Muscle layer of colon (tissue), 2 donors: ENCODE results near the gene STAMBP.

Experiments
- H3K27ac ChIP-seq: one replicate; pipeline ENCODE4 v1.7.0; 2013; ENCODE audit warnings: low read depth, mild to moderate bottlenecking, low read length, moderate library complexity
- H3K27me3 ChIP-seq, 2 donors: one replicate each; pipeline ENCODE4 v1.7.0; 2013; ENCODE audit warnings: low read length in 2 of 2, mild to moderate bottlenecking in 2 of 2; ENCODE audit not compliant: insufficient read depth in 2 of 2, control insufficient read depth in 1 of 2
- H3K36me3 ChIP-seq: one replicate; pipeline ENCODE4 v1.7.0; 2013; ENCODE audit warnings: mild to moderate bottlenecking, low read length; ENCODE audit not compliant: insufficient read depth
- H3K4me1 ChIP-seq: one replicate; pipeline ENCODE4 v1.7.0; 2013; ENCODE audit warnings: mild to moderate bottlenecking, low read length; ENCODE audit not compliant: insufficient read depth
- H3K4me3 ChIP-seq, 2 donors: one replicate each; pipeline ENCODE4 v1.7.0; 2013; ENCODE audit warnings: low read length in 2 of 2, low read depth in 1 of 2, mild to moderate bottlenecking in 1 of 2, moderate library complexity in 1 of 2
- H3K9ac ChIP-seq: one replicate; pipeline ENCODE4 v1.7.0; 2013; ENCODE audit warnings: low read length
- H3K9me3 ChIP-seq: one replicate; pipeline ENCODE4 v1.7.0; 2013; ENCODE audit warnings: mild to moderate bottlenecking, low read length
- donor health status: abdominal sarcoma.
- donor health status: Adenocarcinoma of cecum.

The STAMBP gene

GRCh38 chr2:73913414-73914054 lies 84.8 kb downstream of the STAMBP start:
- Histone ChIP-seq H3K36me3 (peaks cover 85% of the 10 kb centered on the region), H3K4me3 (no peak overlapping the region), H3K9me3 (no peaks in the 10 kb centered on the region), H3K27me3 (no peaks in the 10 kb centered on the region), H3K4me1 (no peaks in the 10 kb centered on the region), H3K27ac (peak overlapping the region; percentile 72), H3K9ac (no peak overlapping the region)

DNA sequence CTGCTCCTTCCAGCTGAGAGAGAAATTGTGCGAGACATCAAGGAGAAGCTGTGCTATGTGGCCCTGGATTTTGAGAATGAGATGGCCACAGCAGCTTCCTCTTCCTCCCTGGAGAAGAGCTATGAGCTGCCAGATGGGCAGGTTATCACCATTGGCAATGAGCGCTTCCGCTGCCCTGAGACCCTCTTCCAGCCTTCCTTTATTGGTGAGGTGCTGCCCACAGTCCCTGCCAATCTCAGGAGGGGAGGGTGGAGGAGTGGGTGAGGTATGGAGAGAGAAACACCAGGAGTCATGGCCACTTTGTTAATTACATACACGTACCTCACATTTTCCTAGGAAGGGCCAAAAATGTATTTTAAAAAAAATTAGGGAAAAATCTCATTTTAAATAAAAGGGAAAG lies 85.9 kb downstream of the STAMBP start:
- Histone ChIP-seq H3K9me3 (no peaks in the 10 kb centered on the region), H3K4me1 (no peaks in the 10 kb centered on the region), H3K4me3 (no peak overlapping the region), H3K36me3 (peaks cover 86% of the 10 kb centered on the region), H3K27ac (no peak overlapping the region), H3K27me3 (no peaks in the 10 kb centered on the region), H3K9ac (no peak overlapping the region)

GRCh38 chr2:73915437-73915993 lies 86.8 kb downstream of the STAMBP start:
- Histone ChIP-seq H3K27me3 (no peaks in the 10 kb centered on the region), H3K4me1 (no peaks in the 10 kb centered on the region), H3K27ac (no peak overlapping the region), H3K9me3 (no peaks in the 10 kb centered on the region), H3K9ac (no peak overlapping the region), H3K36me3 (peaks cover 87% of the 10 kb centered on the region), H3K4me3 (no peak overlapping the region)

GRCh38 chr2:73916666-73917065 lies 87.9 kb downstream of the STAMBP start:
- Histone ChIP-seq H3K9ac (no peak overlapping the region), H3K36me3 (peaks cover 78% of the 10 kb centered on the region), H3K27me3 (no peaks in the 10 kb centered on the region), H3K9me3 (no peaks in the 10 kb centered on the region), H3K27ac (peak overlapping the region; percentile 8), H3K4me3 (no peak overlapping the region), H3K4me1 (no peaks in the 10 kb centered on the region)

- Histone ChIP-seq H3K4me3 (no peak overlapping the region), H3K36me3 (peaks cover 72% of the 10 kb centered on the region), H3K27ac (peak overlapping the region; percentile 9), H3K9ac (no peak overlapping the region), H3K4me1 (no peaks in the 10 kb centered on the region), H3K9me3 (no peaks in the 10 kb centered on the region), H3K27me3 (no peaks in the 10 kb centered on the region)
These were observed 88.5 kb downstream of the STAMBP start for GRCh38 chr2:73917296-73917695.

DNA sequence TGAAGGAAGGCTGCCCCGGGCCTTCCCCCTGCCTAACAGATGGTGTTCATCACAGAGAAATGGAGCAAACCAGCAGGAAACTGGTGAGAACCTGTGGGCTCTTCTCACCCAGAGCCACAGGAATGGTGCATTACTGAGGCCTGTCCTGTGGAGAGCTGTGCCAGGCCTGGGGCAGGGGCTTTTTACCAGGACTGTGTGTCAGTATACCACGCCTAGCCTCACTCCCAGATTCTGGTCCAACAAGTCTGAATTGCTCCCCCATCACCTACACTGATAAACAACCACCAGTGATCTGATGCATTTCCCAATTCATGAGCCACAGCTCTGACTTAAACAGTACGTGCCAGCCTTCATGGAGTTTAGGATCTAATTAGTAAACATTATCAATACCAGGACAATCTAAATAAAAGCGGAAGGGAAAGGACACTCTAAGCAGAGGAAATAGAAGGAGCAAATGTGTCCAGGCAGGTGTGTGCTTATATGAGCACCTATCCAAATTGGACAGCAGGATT lies 89.0 kb downstream of the STAMBP start:
- H3K4me3 ChIP-seq: no peak overlapping the region
- no peaks in the 10 kb centered on the region for H3K27me3 ChIP-seq
- peak overlapping the region; percentile 39 for H3K27ac ChIP-seq
- H3K36me3 ChIP-seq: peaks cover 68% of the 10 kb centered on the region
- H3K4me1 ChIP-seq: no peaks in the 10 kb centered on the region
- H3K9ac ChIP-seq: no peak overlapping the region
- H3K9me3 ChIP-seq: no peaks in the 10 kb centered on the region

GRCh38 chr2:73918856-73919255 lies 90.1 kb downstream of the STAMBP start:
- Histone ChIP-seq H3K4me1 (no peaks in the 10 kb centered on the region), H3K27me3 (no peaks in the 10 kb centered on the region), H3K9ac (no peak overlapping the region), H3K36me3 (peaks cover 59% of the 10 kb centered on the region), H3K4me3 (no peak overlapping the region), H3K9me3 (no peaks in the 10 kb centered on the region), H3K27ac (peak overlapping the region; percentile 19)

GRCh38 chr2:73919596-73920228 lies 91.0 kb downstream of the STAMBP start:
- no peaks in the 10 kb centered on the region for H3K27me3 ChIP-seq
- no peak overlapping the region for H3K4me3 ChIP-seq
- H3K9me3 ChIP-seq: no peaks in the 10 kb centered on the region
- H3K4me1 ChIP-seq: no peaks in the 10 kb centered on the region
- H3K9ac ChIP-seq: no peak overlapping the region
- H3K36me3 ChIP-seq: peaks cover 51% of the 10 kb centered on the region
- H3K27ac ChIP-seq: no peak overlapping the region

DNA sequence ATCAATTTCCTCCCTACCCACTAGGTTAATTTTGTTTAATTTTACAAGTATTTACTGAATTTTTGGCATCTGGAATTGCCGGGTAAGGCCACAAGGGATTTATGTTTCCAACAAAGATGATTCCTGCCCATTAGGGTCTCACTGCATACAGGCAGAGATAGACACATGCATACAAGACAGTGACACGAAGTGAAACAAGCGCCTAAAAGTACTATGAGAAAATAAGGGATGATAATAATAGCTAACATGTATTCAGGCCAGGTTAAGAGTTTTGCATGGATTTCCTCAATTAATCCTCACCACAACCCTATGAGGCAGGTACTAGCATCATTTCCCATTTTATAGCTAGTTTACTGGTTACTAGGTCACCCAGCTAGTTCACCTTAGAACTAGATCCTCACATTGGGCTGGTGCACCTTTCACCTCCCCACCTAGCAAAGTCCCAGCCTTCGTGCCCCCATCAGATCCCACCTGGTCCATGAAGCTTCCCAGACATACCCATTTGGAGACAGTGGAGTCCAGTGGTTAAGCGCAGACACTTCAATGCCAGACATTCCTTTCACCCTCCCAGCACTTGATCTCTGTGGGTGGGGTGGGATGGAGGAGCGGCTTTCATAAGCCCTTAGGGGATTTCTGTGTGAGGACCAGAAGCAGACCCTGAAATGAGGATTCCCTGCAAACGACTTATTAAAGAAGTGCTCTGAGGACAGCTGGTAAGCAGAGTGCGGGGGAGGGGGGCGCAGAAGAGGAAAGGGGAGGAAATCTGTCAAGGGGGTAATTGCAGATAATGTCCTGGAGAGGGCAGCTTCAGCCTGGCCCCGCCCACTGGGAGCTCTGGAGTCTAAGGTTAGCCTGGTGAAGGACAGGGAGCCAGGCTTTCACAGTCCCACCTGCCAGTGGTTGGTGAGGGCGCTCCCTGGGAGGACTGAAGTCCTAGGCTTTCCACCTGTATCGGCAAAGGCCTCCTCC lies 92.1 kb downstream of the STAMBP start:
- H3K36me3 ChIP-seq: peaks cover 39% of the 10 kb centered on the region
- H3K27ac ChIP-seq: peak overlapping the region; percentile 32
- peaks cover 1% of the 10 kb centered on the region for H3K4me1 ChIP-seq
- H3K9ac ChIP-seq: no peak overlapping the region
- H3K27me3 ChIP-seq: no peaks in the 10 kb centered on the region
- no peak overlapping the region for H3K4me3 ChIP-seq
- H3K9me3 ChIP-seq: no peaks in the 10 kb centered on the region

DNA sequence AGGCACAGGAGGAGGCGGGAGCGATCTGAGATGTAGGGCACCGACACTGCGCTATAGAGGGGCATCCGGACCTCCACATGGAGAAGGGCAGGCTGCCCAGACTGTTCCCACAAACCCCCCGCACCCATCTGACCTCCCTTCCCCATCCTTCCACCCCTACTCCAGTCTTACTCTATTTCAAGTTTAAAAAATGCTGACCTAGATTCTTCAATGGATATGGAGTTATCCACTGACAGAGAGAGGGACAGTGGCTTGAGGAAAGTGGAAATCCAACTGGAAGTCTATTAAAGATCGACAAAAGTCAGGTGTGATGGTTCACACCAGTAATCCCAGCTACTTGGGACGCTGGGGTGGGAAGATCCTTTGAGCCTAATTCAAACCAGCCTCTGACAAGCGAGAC lies 92.8 kb downstream of the STAMBP start:
- H3K36me3 ChIP-seq: peaks cover 32% of the 10 kb centered on the region
- H3K27me3 ChIP-seq: no peaks in the 10 kb centered on the region
- no peaks in the 10 kb centered on the region for H3K9me3 ChIP-seq
- H3K27ac ChIP-seq: peak overlapping the region; percentile 32
- H3K9ac ChIP-seq: no peak overlapping the region
- peaks cover 5% of the 10 kb centered on the region for H3K4me1 ChIP-seq
- no peak overlapping the region for H3K4me3 ChIP-seq

GRCh38 chr2:73922681-73923080 lies 93.9 kb downstream of the STAMBP start:
- Histone ChIP-seq H3K9me3 (no peaks in the 10 kb centered on the region), H3K4me1 (peaks cover 5% of the 10 kb centered on the region), H3K36me3 (peaks cover 21% of the 10 kb centered on the region), H3K4me3 (no peak overlapping the region), H3K27me3 (no peaks in the 10 kb centered on the region), H3K9ac (no peak overlapping the region), H3K27ac (no peak overlapping the region)
